ENCODE measurements around the gene LMOD3. TPM values are rescaled to one million over a fixed set of nuclear protein-coding genes. Genes with fewer than 3 reads are reported as not detected.

Gene LMOD3
- total RNA-seq, 4 donors from 2014 or later, result not detected

GRCh38 chr3:69126999-69127398 lies 4.6 kb upstream of the LMOD3 start:
- no peak for TF ChIP-seq POLR2A (IDR thresholded peaks at IDR 0.05)
- Histone ChIP-seq H3K9me3 (no peaks in the 10 kb centered on the region), H3K4me1 (no peaks in the 10 kb centered on the region), H3K27me3 (no peaks in the 10 kb centered on the region), H3K36me3 (no peaks in the 10 kb centered on the region), H3K4me3 (no peak overlapping the region), H3K27ac (no peak overlapping the region)
- peak in 1 of 3 donors; percentile 55 for DNase-seq

GRCh38 chr3:69126216-69126615 lies 3.8 kb upstream of the LMOD3 start:
- Histone ChIP-seq H3K4me1 (no peaks in the 10 kb centered on the region), H3K27ac (no peak overlapping the region), H3K9me3 (no peaks in the 10 kb centered on the region), H3K4me3 (no peak overlapping the region), H3K27me3 (no peaks in the 10 kb centered on the region), H3K36me3 (no peaks in the 10 kb centered on the region)
- DNase-seq, result no peak
- TF ChIP-seq POLR2A (IDR thresholded peaks at IDR 0.05) (no peak), CTCF (IDR thresholded peaks at IDR 0.05) (no peak)

DNA sequence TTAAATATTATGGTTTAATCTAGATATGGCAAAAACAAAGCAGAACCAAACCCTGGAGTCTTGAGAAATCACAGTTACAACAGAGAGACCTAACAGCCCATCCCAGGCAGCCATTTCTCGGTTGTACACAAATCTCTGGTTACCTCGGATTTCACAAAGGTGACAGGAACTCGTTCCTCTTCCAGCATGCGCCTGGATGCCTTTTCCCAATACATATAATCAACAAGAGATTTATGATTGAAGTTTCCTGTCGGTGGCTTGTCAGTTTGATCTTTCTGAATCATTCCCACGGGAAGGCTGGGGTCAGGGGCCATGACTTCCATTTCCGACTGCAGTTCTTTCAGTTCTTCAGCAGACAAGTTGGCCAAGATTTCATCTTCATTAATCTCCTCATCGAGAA lies 445 bp downstream of the LMOD3 start:
- no peaks in the 10 kb centered on the region for H3K27me3 ChIP-seq
- no peak overlapping the region for H3K27ac ChIP-seq
- TF ChIP-seq CTCF (IDR thresholded peaks at IDR 0.05) (no peak), POLR2A (IDR thresholded peaks at IDR 0.05) (no peak)
- DNase-seq, result no peak
- H3K9me3 ChIP-seq, result no peaks in the 10 kb centered on the region
- H3K4me3 ChIP-seq, result no peak overlapping the region
- H3K4me1 ChIP-seq, result no peaks in the 10 kb centered on the region
- H3K36me3 ChIP-seq, result no peaks in the 10 kb centered on the region

GRCh38 chr3:69121513-69121912 lies 882 bp downstream of the LMOD3 start:
- no peak for DNase-seq
- no peak overlapping the region for H3K27ac ChIP-seq
- TF ChIP-seq CTCF (IDR thresholded peaks at IDR 0.05), result no peak
- TF ChIP-seq POLR2A (IDR thresholded peaks at IDR 0.05), result no peak

GRCh38 chr3:69120879-69121464 lies 1.4 kb downstream of the LMOD3 start:
- TF ChIP-seq CTCF (IDR thresholded peaks at IDR 0.05), result peak; percentile 81 to 93 (median 88)
- TF ChIP-seq POLR2A (IDR thresholded peaks at IDR 0.05), result no peak
- Histone ChIP-seq H3K4me3 (no peak overlapping the region), H3K27me3 (no peaks in the 10 kb centered on the region), H3K27ac (no peak overlapping the region), H3K36me3 (no peaks in the 10 kb centered on the region), H3K9me3 (no peaks in the 10 kb centered on the region), H3K4me1 (no peaks in the 10 kb centered on the region)
- peak in 2 of 3 donors; percentile 85 to 95 for DNase-seq

More at GRCh38 chr3:69121513-69121912, 882 bp downstream of the LMOD3 start:
- no peaks in the 10 kb centered on the region for H3K9me3 ChIP-seq
- no peak overlapping the region for H3K4me3 ChIP-seq
- H3K36me3 ChIP-seq, result no peaks in the 10 kb centered on the region
- no peaks in the 10 kb centered on the region for H3K4me1 ChIP-seq
- no peaks in the 10 kb centered on the region for H3K27me3 ChIP-seq

DNA sequence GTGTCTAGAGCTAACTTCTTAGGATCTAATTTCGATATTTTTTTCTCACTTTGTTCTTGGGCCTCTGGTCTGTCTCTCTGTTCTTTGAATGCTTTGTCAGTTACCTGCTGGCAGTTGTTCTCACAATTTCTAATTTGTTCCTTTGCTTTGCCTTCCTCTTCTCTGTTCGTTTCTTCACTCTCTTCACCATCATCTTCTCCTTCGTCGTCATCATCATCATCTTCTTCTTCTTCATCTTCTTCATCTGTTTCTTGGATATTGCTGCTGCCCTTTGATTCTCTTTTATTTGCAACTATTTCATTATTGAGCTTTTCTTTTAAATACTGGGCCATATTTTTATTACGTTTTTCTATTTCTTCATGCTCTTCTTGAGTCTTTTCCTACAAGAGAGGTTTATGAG lies 2.7 kb downstream of the LMOD3 start:
- Histone ChIP-seq H3K27ac (no peak overlapping the region), H3K4me3 (no peak overlapping the region), H3K4me1 (no peaks in the 10 kb centered on the region), H3K36me3 (no peaks in the 10 kb centered on the region), H3K9me3 (no peaks in the 10 kb centered on the region), H3K27me3 (no peaks in the 10 kb centered on the region)
- TF ChIP-seq CTCF (IDR thresholded peaks at IDR 0.05) (no peak), POLR2A (IDR thresholded peaks at IDR 0.05) (no peak)
- no peak for DNase-seq

All from Peyer's patch (tissue), 4 donors.